HepG2 (cell line): ENCODE data around the gene SLC35B2. TPM values are rescaled to one million over a fixed set of nuclear protein-coding genes. Genes with fewer than 3 reads are reported as not detected.
A peak's percentile ranks its signal among the peaks of the same experiment; 100 is the strongest.

Experiments used
- ATAD3A ChIP-seq: sonication (generic); formaldehyde crosslinking; IDR thresholded peaks from 2 replicates; pipeline ENCODE4 v1.4.0; 2020; ENCODE audit warnings: missing genetic modification reagents
- CCDC6 ChIP-seq: sonication (generic); formaldehyde crosslinking; IDR thresholded peaks from 2 replicates; pipeline ENCODE4 v1.8.1; 2022; ENCODE audit warnings: mild to moderate bottlenecking, missing genetic modification reagents, moderate library complexity
- ELF4 ChIP-seq: sonication (generic); formaldehyde crosslinking; IDR thresholded peaks from 2 replicates; pipeline ENCODE4 v1.5.0; 2020; ENCODE audit warnings: missing genetic modification reagents, mild to moderate bottlenecking, moderate library complexity, borderline replicate concordance
- FLYWCH1 ChIP-seq: sonication (generic); formaldehyde crosslinking; IDR thresholded peaks from 2 replicates; pipeline ENCODE4 v1.8.1; 2023; ENCODE audit warnings: mild to moderate bottlenecking, missing genetic modification reagents
- GTF3A ChIP-seq: sonication (generic); formaldehyde crosslinking; conservative IDR thresholded peaks from 2 replicates; pipeline ENCODE4 v1.4.0; 2020; ENCODE audit warnings: mild to moderate bottlenecking, missing genetic modification reagents
- MBD4 ChIP-seq: IDR thresholded peaks from 2 replicates; pipeline ENCODE4 v1.6.1; 2012; ENCODE audit warnings: low read length, inconsistent platforms, borderline replicate concordance
- MEIS1 ChIP-seq: sonication (generic); formaldehyde crosslinking; IDR thresholded peaks from 2 replicates; pipeline ENCODE4 v1.9.0; 2021; ENCODE audit warnings: mild to moderate bottlenecking, missing genetic modification reagents, moderate library complexity, borderline replicate concordance
- NCOA5 ChIP-seq: sonication (generic); formaldehyde crosslinking; IDR thresholded peaks from 2 replicates; pipeline ENCODE4 v1.4.0; 2020; ENCODE audit warnings: missing genetic modification reagents
- POLR2G ChIP-seq: fragments of 200-400 bp; formaldehyde crosslinking; IDR thresholded peaks from 2 replicates; pipeline ENCODE4 v1.6.1; 2018; ENCODE audit warnings: mild to moderate bottlenecking, low read depth, low read length, moderate library complexity
- PTBP1 ChIP-seq: fragments of 200-400 bp; formaldehyde crosslinking; IDR thresholded peaks from 2 replicates; pipeline ENCODE4 v1.6.1; 2018; ENCODE audit warnings: low read length, low read depth; ENCODE audit not compliant: poor library complexity, severe bottlenecking
- RBM22 ChIP-seq: fragments of 200-400 bp; formaldehyde crosslinking; optimal IDR thresholded peaks from 2 replicates; pipeline ENCODE3; 2017; ENCODE audit warnings: mild to moderate bottlenecking, low read length, moderate library complexity
- SIN3A ChIP-seq: IDR thresholded peaks from 2 replicates; pipeline ENCODE4 v1.6.1; 2011; ENCODE audit warnings: low read depth, mild to moderate bottlenecking, control low read depth, low read length, borderline replicate concordance
- SIN3B ChIP-seq: fragments of 150-350 bp; IDR thresholded peaks from 2 replicates; pipeline ENCODE4 v1.6.1; 2014; ENCODE audit warnings: low read length
- SNAI1 ChIP-seq: sonication (generic); formaldehyde crosslinking; IDR thresholded peaks from 2 replicates; pipeline ENCODE4 v1.5.0; 2020; ENCODE audit warnings: mild to moderate bottlenecking, missing genetic modification reagents, borderline replicate concordance
- SSRP1 ChIP-seq: IDR thresholded peaks from 2 replicates; pipeline ENCODE4 v1.6.1; 2016; ENCODE audit warnings: control low read depth
- TEAD3 ChIP-seq: optimal IDR thresholded peaks from 2 replicates; pipeline ENCODE3; 2016; ENCODE audit warnings: borderline replicate concordance
- TRAFD1 ChIP-seq: sonication (generic); formaldehyde crosslinking; IDR thresholded peaks from 2 replicates; pipeline ENCODE4 v1.5.1; 2020; ENCODE audit warnings: missing genetic modification reagents, mild to moderate bottlenecking, borderline replicate concordance
- ZMYM2 ChIP-seq: sonication (generic); formaldehyde crosslinking; IDR thresholded peaks from 2 replicates; pipeline ENCODE4 v1.8.0; 2022; ENCODE audit warnings: mild to moderate bottlenecking, missing genetic modification reagents
- ZNF24 ChIP-seq: fragments of 450-650 bp; IDR thresholded peaks from 2 replicates; pipeline ENCODE4 v1.6.1; 2017; ENCODE audit warnings: antibody characterized with exemption, mild to moderate bottlenecking
- ZNF446 ChIP-seq: sonication (generic); formaldehyde crosslinking; IDR thresholded peaks from 2 replicates; pipeline ENCODE4 v1.5.0; 2020; ENCODE audit warnings: mild to moderate bottlenecking, missing genetic modification reagents
- ZNF451 ChIP-seq: sonication (generic); formaldehyde crosslinking; IDR thresholded peaks from 2 replicates; pipeline ENCODE4 v1.5.0; 2020; ENCODE audit warnings: mild to moderate bottlenecking, missing genetic modification reagents
- ZNF746 ChIP-seq: sonication (generic); formaldehyde crosslinking; IDR thresholded peaks from 2 replicates; pipeline ENCODE4 v1.8.0; 2022; ENCODE audit warnings: mild to moderate bottlenecking, missing genetic modification reagents
- ZNF766 ChIP-seq: sonication (generic); formaldehyde crosslinking; IDR thresholded peaks from 2 replicates; pipeline ENCODE4 v1.5.0; 2020; ENCODE audit warnings: missing genetic modification reagents, borderline replicate concordance
- ZSCAN12 ChIP-seq: sonication (generic); formaldehyde crosslinking; IDR thresholded peaks from 2 replicates; pipeline ENCODE4 v1.9.0; 2021; ENCODE audit warnings: mild to moderate bottlenecking, missing genetic modification reagents
- polyA plus RNA-seq, 8 experiments: library from polyadenylated mRNA; depleted of rRNA in 3 of 8; stranded (reverse) in 7 of 8; unstranded in 1 of 8; fragments of >200 nt; fragmentation: Illumina TruSeq in 4 of 8; extraction: Trizol in 4 of 8; gene quantifications; 2 replicates each; pipeline versions ENCODE4 v1.2.1 to v1.2.3, GENCODE V29; 2011 to 2016; ENCODE audit warnings: low read depth in 4 of 8, missing spikeins in 1 of 8, mixed read lengths in 1 of 8; ENCODE audit not compliant: insufficient read depth in 1 of 8
- total RNA-seq, 5 experiments: library from RNA; depleted of rRNA; stranded (reverse); fragments of >200 nt; fragmentation: Illumina TruSeq; extraction: Trizol; gene quantifications; 2 replicates each; pipeline ENCODE4 v1.2.3, GENCODE V29; 2016; ENCODE audit warnings: low read depth in 1 of 5
- TF ChIP-seq, protein P1 (sequence below): sonication (generic); formaldehyde crosslinking; IDR thresholded peaks from 2 replicates; pipeline ENCODE4 v1.8.1; 2023; ENCODE audit warnings: mild to moderate bottlenecking, moderate library complexity, missing genetic modification reagents
- TF ChIP-seq, protein P2 (sequence below): sonication (generic); formaldehyde crosslinking; IDR thresholded peaks from 2 replicates; pipeline ENCODE4 v1.5.0; 2020; ENCODE audit warnings: missing genetic modification reagents

SLC35B2 gene
- total and polyA plus RNA-seq, 2 of the 13 experiments (the other 11 are each of a cell fraction or from before 2014, with no cell fraction given): 61.1 to 148 TPM

DNA sequence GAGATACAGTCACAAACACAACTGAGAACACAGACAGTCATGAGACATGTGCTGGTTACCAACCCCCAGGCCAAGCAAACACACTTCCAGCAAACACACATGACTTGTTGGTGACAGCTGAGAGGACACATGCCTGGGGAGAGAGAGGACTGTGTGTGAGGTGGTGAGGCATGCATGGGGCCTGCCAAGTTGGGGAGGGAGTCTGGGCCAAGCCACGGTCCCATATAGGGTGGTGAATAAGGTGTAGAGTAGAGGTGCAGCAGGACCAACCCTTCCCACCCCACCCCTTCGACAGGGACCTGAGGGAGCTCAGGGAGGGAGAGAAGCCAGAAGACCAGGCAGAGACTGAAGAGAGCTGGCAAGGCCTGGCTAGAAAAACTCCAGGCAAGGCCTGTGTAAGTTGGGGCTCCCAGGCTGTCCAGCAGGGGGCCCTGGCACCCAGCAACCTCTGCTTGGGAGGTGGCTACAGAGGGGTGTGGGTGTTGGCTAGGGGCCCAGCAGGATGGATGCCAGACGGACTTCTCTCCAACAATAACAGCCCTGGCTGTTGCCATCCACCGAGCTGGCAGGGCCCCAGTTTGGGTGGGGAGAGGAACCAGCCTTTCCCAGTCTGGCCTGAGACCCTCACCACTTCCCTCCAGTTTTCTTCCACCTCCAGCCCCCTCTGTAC lies 35.9 kb downstream of the SLC35B2 start (continued):
- TF ChIP-seq CCDC6 (CRISPR knock-in tag) (0 out of 2 replicates have a peak, but pooled peaks have one; percentile 58), TRAFD1 (no peak), POLR2G (no peak), ZSCAN12 (CRISPR knock-in tag) (no peak), ATAD3A (no peak), ZNF451 (no peak), NCOA5 (CRISPR knock-in tag) (no peak), ELF4 (CRISPR knock-in tag) (no peak), RBM22 (no peak), MBD4 (no peak), SIN3B (no peak), FLYWCH1 (CRISPR knock-in tag) (peak; percentile 67; the same call in 1 of the 2 replicates), ZNF746 (no peak; the same call in 1 of the 2 replicates), PTBP1 (peak; percentile 20), ZNF766 (CRISPR knock-in tag) (peak; percentile 59; the same call in 1 of the 2 replicates), ZMYM2 (CRISPR knock-in tag) (peak; percentile 65; the same call in 1 of the 2 replicates), GTF3A (CRISPR knock-in tag) (no peak), ZNF446 (CRISPR knock-in tag) (no peak), SSRP1 (CRISPR knock-in tag) (peak; percentile 80; the same call in 1 of the 2 replicates), SIN3A (no peak), TEAD3 (CRISPR knock-in tag) (peak; percentile 54), ZNF24 (no peak), MEIS1 (CRISPR knock-in tag) (0 out of 2 replicates have a peak, but pooled peaks have one; percentile 74), SNAI1 (CRISPR knock-in tag) (no peak)
- TF ChIP-seq, protein P1, sequence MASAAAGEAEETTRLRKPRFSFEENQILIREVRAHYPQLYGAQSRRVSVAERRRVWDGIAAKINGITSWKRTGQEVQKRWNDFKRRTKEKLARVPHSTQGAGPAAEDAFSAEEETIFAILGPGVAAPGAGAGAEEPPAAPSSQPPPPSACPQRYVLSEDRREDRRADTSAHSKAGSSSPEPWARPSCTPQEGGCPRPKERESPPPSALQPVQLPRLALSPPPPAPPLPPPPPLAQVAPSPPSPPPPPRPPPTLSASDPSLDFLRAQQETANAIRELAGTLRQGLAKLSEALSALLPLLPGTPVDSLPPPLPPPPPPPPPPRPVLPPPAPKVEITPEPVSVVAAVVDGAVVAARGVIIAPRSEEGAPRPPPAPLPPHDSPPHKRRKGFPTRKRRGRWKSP: peak; percentile 58; the same call in 1 of the 2 replicates
- TF ChIP-seq, protein P2, sequence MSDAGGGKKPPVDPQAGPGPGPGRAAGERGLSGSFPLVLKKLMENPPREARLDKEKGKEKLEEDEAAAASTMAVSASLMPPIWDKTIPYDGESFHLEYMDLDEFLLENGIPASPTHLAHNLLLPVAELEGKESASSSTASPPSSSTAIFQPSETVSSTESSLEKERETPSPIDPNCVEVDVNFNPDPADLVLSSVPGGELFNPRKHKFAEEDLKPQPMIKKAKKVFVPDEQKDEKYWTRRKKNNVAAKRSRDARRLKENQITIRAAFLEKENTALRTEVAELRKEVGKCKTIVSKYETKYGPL: no peak
